Fibroblast of skin of left biceps (primary cell): ENCODE data around the gene NEK6.
A peak's percentile ranks its signal among the peaks of the same experiment; 100 is the strongest.
"Not testable (repeated sequence)": the region's sequence is repeated elsewhere in the genome, so short reads cannot be mapped to it uniquely, and the experiment has no call there.

Experiments
- DNase-seq, 2 experiments: peaks; one replicate each; pipeline ENCODE4 v3.0.0-alpha.2; 2013; ENCODE audit warnings: low read depth in 2 of 2

Gene NEK6

GRCh38 chr9:124228516-124228915 lies 29.2 kb upstream of the NEK6 start:
- no peak for DNase-seq

DNA sequence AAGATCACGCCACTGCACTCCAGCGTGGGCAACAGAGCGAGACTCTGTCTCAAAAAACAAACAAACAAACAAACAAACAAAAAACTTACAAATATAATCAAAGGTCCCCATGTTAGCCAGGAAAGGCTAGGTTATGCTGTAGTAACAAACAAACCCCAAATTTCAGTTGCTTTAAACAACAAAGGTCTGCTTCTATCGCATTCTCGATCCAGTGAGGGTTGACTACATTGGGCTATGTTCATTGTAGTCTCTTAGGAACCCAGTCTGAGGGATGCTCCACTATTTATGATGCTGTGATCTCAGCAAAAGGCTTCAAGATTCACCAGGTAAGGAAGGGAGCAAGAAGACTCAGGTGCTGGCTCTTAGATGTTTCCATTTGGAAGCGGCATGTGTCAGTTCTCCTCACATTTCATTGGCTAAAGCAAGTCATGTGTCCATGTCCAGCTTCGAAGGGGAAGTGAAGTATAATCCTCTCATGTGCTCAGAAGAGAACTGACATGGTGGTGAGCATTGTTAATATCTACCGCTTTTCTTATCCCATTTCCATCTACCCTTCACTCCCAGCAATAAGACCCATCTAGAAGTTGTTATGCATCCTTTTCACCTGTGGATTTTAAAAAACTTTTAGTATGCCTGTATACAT lies 26.5 kb upstream of the NEK6 start:
- DNase-seq: no peak

DNA sequence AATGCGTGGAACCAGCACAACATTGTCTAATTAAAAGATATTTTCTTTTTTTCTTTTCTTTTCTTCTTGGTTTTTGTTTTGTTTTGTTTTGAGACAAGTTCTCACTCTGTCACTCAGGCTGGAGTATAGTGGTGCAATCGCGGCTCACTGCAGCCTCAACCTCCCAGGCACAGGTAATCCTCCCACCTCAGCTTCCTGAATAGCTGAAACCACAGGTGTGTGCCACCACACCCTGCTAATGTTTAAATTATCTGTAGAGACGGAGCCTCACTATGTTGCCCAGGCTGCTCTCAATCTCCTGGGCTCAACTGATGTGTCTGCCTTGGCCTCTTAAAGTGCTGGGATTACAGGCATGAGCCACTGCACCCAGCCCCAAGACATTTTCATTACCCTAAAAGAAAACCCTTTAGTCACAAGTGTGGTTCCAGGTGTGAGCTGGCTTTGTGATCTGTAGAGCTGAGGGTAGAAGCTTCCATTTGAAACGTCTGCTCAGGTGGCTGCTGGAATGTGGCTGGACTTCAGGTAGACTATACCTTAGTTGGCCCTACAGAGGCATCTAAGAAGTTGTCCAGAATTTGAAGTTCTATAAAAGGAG lies 19.1 kb upstream of the NEK6 start:
- no peak for DNase-seq

- DNase-seq: no peak
Measured at GRCh38 chr9:124239249-124240073, 18.3 kb upstream of the NEK6 start.

GRCh38 chr9:124242331-124243194 lies 15.2 kb upstream of the NEK6 start:
- peak; percentile 72 to 74 for DNase-seq

DNA sequence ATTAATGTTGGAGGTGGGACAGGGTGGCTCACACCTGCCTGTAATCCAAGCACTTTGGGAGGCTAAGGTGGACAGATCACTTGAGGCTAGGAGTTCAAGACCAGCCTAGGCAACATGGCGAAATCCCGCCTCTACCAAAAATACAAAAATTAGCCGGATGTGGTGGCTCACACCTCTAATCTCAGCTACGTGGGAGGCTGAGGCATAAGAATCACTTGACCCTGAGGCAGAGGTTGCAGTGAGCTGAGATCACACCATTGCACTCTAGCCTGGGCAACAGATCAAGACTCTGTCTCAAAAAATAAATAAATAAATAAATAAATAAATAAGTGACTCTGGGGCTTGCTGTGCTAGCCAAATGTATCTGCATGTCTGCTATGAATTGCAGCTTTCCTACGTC lies 10.4 kb upstream of the NEK6 start:
- not testable (repeated sequence) for DNase-seq

GRCh38 chr9:124248066-124248465 lies 9.7 kb upstream of the NEK6 start:
- DNase-seq: no peak

- DNase-seq: no peak
Measured at GRCh38 chr9:124248960-124249359, 8.8 kb upstream of the NEK6 start.

DNA sequence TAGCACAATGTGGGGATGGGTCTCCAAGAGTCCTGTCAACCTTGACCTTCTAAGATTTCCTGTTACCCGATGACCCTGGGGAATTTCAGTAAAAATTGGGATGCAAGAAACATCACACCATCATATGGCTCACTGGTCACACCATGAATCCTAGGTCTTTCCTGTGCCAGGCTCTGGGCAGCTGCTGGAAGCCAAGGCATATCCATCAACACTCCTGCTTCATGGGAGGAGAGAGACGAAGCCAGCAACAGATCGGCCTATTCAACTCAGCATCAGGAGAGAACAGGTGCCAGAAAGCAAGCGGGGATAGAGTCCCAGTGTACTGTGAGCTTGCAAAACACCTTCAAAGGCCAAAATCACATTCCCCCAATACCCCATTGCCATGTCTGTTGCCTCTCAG lies 6.5 kb upstream of the NEK6 start:
- DNase-seq: no peak

DNA sequence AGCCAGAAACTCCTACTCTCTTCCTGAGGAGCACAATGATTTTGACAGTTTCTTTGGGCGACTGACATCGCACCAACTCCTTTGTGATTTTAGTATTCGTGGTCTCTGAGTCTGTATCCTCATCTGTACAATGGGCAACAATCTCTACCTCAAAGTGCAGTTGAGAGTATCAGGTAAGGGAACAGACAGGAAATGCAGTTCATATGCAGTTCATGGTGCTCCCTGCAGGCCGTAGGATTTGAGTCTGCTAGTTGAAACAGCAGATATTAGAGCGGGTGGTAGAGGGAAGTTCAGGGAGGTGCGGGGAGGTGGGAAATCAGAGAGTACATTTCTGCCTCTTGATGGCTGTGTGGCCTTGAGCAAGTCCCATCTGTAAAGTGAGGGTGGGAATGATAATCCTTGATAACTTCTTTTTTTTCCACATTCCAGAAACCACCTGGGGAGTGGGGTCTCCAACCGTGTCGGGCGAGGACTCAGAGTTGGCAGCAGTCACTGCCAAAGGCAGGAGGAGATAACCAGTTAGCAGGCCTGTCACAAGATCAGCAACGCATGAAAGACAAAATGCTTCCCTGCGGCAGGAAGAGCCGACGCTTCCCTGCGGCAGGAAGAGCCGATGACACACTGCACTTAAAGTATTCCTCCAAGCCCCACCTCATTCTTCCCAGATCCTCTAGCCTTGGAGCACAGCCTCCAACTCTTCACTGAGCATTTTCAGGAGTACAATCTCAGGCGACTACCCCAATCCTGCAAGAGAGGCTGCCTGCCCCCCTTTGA lies 6.0 kb upstream of the NEK6 start:
- no peak for DNase-seq

GRCh38 chr9:124252878-124253277 lies 4.9 kb upstream of the NEK6 start:
- DNase-seq: not testable (repeated sequence)

GRCh38 chr9:124254261-124254682 lies 3.5 kb upstream of the NEK6 start:
- no peak for DNase-seq

DNA sequence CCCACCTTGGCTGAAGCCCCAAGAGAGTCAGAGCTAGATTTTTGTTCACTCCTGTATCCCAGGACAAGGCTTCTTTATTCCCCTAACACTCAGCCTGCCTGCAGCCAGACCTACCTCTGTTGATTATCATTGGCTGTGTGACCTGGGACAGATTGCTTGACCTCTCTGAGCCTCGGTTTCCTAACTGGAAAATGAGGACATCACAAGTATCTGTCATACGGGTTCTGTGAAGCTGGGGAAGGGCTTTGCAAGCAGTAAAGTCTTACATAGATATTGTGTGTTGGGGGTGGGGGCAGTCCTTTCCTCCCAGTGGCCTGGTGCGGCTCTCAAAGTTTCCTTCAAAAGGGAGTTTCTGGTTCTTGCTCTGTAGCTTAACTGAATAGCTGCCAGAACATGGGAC lies 2.5 kb upstream of the NEK6 start:
- DNase-seq: no peak

DNA sequence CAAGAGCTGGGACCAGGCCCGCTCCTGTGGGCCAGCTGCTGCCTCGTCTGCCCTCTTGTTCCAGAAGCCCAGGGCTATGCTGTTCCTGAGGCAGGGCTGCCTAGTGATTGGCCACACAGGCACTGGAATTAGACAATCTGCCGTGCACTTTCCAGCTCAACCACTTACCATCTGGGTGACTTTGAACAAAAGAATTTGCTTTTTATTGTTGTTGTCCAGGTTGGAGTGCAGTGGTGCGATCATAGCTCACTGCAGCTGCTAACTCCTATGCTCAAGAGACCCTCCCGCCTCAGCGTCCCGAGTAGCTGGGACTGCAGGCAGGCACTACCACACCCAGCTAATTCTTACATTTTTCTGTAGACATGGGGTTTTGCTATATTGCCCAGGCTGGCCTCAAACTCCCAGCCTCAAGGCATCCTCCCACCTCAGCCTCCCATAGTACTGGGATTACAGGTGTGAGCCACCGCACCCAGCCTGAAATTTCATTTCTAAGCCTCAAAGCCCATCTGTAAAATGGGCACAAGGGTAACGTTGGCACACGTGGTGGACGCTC lies 1.2 kb upstream of the NEK6 start:
- DNase-seq: peak in 1 of 2 experiments; percentile 47

- DNase-seq: no peak
Measured at GRCh38 chr9:124257070-124257843, 492 bp upstream of the NEK6 start.

GRCh38 chr9:124258607-124259157 lies 933 bp downstream of the NEK6 start:
- no peak for DNase-seq

DNA sequence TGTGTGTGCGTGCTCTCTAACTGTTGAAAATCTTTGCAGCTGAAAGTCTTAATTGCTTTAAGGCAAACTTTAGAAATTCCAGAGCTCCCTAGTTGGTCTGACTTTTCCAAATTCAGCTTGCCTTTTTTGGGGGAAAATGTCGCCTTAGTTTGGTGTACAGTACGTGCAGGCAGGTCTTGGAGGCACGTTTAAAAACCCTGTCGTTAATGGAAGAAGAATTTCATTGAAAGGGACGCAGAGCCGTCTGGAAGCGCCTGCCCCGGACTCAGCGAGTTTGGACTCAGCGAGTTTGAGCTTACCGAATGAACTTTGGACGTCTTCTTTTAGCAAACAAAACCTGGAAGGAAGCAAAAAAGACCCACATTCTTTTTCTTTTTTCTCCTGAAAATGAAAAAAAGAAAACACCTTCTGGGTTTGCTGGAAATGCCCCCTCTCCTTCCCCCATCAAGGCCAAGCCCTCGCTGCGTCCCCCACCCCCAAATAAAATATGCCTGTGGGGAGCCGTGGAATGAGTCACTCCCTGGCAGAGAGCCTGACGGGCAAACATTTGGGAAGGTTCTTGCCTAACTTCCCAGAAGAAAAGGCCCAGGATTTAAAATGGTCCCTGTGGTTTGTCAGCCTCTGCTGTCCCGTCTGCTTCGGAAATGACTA lies 1.5 kb downstream of the NEK6 start:
- peak; percentile 80 to 81 for DNase-seq

DNA sequence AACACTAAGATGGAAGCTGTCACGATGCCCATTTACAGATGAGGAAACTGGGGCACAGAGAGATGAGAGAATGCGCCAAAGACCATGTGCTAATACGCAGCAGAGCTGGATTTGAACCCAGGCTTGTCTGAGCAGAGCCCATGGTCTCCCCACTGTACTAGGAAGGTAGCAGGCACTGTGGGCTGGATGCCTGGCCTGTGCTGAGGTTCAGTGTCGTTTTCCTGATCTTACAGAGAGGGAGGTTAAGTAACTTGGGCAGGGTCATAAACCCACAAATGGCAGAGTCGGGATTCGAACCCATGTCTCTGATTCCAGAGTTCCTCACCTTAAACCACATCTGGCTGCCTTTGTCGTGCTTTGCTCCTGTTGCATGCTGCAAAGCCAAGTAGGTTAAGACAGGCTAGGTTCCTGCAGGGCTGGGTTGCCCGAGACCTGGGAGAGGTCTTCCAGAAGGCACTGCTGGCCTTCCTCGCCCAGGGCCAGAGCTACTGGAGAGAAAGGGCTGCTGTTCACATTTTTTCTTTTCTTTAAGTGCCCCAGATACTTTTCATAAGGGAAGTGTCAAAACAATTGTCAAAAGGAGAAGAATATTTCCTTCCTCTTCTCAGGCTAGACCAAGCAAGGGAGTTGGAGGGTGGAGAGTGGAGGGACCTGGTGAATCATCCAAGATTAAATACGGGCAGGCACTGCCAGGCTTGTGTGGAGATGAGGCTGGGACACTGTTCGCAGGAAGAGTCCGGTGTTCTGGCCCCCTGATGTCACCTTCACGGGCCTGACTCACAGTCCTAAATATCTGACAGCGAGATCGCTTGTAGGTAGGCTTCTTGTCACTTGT lies 3.2 kb downstream of the NEK6 start:
- DNase-seq: no peak
